ENCODE data around the gene TGFB1.
"Not testable (repeated sequence)": the region's sequence is repeated elsewhere in the genome, so short reads cannot be mapped to it uniquely, and the experiment has no call there.

Gene TGFB1

DNA sequence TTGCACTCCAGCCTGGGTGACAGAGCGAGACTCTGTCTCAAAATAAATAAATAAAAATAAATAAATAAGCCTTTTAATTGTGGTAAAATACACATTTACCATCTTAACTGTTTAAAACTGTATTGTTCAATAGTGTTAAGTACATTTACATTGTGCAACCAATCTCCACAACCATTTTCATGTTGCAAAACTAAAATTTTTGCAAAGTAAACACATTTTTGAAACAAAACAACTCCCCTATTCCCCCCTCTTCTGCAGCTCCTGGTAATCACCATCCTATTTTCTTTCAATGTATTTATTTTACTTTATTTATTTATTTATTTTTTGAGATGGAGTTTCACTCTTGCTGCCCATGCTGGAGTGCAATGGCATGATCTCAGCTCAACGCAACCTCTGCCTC is 16.0 kb upstream of the TGFB1 start:
- no peak for DNase-seq (ENCODE audit: low spot score)

- DNase-seq (ENCODE audit: low spot score) = no peak
These were observed 14.2 kb upstream of the TGFB1 start for GRCh38 chr19:41367848-41368301.

- DNase-seq (ENCODE audit: low spot score) = no peak
These were observed 12.4 kb upstream of the TGFB1 start for GRCh38 chr19:41366089-41366488.

- DNase-seq (ENCODE audit: low spot score) = no peak
These were observed 11.0 kb upstream of the TGFB1 start for GRCh38 chr19:41364524-41365391.

DNA sequence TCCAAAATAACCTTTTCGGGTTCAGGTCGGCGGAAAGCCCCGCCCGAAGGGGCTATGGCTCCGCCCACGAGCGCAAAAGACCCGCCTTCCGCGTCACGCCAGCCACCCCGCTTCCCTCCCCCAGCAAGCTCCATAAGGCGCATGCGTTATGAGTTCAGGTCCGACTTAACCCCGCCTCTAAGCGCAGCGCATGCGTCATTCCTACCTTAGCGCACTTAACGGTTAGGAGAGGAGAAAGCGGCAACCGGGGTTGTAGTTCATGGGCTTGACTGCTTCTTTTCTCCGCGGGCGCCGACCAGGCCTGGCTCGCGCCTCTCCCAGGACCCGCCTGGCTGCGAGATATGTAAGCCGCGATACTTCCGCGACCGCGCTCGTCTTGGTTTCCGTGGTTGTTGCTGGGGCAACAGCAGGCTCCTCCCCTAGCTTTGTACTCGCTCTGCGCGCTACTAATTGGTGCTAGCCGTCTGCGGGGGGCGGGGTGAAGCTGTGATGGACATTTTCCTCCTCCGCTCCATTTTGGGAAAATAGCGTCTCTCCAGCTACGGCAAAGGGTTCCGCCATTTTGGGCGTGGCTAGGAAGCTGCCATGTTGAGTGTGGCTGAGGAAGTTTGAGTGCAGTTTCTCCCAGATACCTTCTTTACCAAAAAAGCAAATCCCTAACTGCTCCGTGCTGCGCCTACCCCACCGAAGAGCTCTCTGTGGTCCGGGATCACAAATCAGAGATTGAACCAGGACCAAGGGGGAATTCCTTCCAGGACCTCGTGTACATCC is 10.2 kb upstream of the TGFB1 start, which contains the start of gene B9D2:
TSS of gene B9D2 (minus strand) at position 397 of the 771 bp plus-strand sequence. CDS start 630 bp downstream, outside the sequence.
- DNase-seq (ENCODE audit: low spot score) = peak; percentile 99

DNA sequence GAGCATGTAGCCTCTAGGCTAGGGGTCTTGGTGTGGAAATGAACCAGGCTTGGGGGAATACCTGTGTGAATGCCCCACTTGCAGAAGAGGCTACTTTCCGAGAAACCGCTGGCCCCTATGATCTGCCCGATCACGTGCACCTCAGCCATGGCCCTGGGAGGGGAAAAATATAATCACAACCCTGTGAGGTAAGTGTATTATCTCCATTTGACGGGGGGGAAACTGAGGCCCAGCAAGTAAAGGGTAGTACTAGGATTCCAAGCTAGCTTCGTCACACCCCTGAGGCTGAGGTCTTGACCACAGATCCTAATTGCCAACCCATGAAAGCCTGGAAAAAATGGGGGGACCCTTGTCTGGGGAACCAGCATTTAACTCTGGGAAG is 9.6 kb upstream of the TGFB1 start:
- no peak for DNase-seq (ENCODE audit: low spot score)

DNA sequence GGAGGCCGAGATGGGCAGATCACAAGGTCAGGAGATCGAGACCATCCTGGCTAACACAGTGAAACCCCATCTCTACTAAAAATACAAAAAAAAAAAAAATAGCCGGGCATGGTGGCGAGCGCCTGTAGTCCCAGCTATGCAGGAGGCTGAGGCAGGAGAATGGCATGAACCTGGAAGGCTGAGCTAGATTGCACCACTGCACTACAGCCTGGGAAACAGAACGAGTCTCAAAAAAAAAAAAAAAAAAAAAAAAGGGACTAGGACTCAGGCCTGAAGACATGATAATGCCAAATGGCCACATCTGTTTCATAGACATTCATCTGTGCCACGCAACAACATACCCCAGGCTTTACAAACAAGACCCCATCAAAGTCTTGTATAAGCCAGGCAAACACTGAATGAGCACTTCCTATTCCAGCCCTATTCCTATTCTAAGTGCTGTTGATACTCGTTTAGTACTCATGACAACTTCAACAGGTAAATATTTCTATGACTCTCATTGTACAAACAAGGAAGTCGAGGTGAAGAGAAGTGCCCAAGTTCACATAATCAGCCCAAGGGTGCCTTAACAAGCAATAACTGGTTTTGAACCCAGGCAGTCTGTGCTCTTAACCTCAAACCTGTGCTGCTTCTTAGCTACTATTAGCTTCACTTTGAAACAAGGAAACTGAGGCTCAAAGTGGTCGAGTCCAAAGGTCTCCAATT is 8.6 kb upstream of the TGFB1 start:
- no peak for DNase-seq (ENCODE audit: low spot score)

DNA sequence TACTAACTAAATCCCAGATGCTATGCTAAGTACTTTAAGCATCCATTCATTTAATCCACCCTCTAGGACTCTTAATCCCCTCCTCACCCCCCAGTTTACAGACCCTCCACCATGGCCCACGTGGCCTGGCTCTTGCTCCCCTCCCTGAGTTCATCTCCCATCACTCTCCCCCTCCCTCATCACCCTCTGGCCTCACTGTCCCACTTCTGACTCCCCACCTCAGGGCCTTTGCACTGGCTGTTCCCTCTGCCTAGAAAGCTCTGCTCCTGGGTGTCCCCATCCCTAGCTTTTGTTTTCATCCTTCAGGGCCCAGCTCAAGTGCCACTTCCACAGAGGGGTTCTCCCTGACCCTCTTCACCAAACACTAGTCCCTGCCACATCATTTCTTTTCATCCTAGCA is 6.0 kb upstream of the TGFB1 start:
- no peak for DNase-seq (ENCODE audit: low spot score)

DNA sequence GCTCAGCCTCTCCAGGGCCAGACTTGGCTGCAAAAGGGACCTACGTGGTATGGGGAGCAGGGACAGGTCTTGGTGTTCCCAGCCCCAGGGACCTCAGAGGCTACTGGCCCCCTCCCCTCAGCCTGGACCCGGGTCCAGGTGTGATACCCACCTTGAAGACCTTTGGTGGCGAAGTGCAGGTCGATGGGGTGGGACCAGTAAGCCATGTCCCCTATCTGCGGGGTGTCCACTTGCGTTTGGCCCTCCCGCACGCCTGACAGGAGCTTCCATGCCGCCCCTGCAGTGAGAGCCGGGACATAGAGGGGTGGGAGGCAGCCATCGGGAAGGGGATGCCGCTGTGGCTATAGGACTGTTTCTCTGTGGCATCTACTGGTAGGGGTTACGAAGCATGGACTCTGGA is 4.0 kb upstream of the TGFB1 start:
- no peak for DNase-seq (ENCODE audit: low spot score)

DNA sequence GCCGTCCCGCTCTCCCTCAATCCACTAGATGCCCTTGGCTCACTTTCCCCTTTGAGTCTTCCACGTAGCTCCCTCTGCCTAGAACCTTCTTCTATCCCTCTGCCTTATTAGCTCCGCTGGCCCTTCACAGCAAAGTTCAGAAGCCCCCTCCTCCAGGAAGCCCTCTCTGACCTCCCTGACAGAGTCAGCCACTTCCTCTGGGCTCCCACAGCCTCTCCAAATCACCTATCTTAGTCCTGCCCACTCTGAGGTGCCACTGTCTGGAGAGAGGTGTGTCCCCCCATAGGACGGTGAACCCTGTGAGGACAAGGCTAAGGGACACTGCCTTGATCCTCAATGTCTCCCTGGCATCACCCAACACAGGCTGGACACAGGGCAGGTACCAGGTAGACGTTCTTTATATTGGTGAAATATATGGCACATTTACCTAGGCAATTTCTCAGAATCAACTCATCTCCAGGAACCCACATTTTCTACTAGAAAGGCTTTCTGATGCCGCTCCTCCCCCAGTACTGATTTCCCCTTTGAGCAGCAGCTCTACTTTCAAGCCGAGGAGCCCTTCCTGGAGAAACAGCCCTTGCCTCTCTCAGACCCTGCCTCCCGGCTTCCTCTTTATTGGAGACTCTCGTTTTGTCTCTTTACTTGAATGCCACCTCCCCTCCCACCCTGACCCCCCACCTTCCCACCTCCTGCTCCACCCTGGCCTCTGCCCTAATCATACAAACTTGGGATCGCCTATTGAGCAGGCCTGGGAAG is 3.4 kb upstream of the TGFB1 start:
- no peak for DNase-seq (ENCODE audit: low spot score)

GRCh38 chr19:41355802-41356201 is 2.1 kb upstream of the TGFB1 start:
- no peak for DNase-seq (ENCODE audit: low spot score)

- DNase-seq (ENCODE audit: low spot score) = no peak
These were observed 1.3 kb upstream of the TGFB1 start for GRCh38 chr19:41355035-41355434.

DNA sequence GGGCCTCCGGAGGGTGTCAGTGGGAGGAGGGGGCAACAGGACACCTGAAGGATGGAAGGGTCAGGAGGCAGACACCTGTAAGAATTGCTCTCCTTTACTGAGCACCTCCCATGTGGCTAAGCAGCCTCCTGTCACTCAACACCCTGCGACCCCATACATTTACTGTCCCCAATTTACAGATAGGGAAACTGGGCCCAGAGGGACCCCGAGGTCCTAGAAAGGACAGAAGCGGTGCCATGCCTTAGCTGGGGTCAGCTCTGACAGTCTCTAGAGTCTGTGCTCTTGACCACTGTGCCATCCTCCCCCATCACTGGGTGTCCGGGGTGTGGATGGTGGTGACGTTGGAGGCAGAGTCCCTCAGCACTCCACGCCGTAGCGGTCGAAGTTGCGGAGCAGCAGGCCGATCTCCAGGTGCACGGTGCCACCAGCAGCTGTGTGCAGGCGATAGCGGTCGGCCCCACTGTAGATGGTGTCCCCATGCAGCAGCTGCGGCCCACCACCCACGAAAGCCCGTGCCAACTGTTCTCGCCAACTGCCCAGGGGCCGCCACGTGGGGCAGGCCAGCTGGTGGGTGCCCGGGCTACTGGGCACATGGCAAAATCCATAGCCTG is 726 bp upstream of the TGFB1 start:
- no peak for DNase-seq (ENCODE audit: low spot score)

- no peak for DNase-seq (ENCODE audit: low spot score)
These were observed 885 bp downstream of the TGFB1 start for GRCh38 chr19:41352609-41353465.

- no peak for DNase-seq (ENCODE audit: low spot score)
These were observed 1.5 kb downstream of the TGFB1 start for GRCh38 chr19:41352279-41352608.

- no peak for DNase-seq (ENCODE audit: low spot score)
These were observed 2.1 kb downstream of the TGFB1 start for GRCh38 chr19:41351339-41352245.

DNA sequence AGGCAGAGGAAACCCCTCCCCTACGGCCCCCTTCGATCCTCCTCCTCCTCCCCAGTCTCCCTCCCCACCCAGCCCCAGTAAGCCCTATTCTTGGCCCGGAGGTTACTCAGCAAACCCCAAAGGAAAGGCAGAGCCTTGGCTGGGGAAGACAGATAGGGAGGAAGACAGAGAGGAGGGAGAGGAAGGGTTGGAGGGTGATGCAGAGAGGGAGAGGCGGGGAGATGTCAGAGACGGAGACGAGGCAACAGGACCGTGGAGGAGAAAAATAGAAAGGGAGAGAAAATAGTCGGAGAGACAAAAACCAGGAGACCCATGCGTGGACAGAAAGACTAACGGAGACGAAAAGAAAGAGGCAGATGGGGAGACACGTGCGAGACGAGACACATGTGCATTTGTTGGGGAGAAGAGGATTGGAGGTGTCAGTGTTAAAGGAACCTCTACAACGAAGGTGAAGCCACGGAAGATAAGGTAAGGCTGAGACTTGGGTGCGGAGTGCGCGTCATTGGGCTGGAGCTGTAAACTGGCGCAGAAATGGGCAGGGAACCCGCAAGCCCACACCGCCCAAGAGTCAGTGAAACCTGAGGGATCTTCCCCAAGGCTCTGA is 2.9 kb downstream of the TGFB1 start:
- no peak for DNase-seq (ENCODE audit: low spot score)

DNA sequence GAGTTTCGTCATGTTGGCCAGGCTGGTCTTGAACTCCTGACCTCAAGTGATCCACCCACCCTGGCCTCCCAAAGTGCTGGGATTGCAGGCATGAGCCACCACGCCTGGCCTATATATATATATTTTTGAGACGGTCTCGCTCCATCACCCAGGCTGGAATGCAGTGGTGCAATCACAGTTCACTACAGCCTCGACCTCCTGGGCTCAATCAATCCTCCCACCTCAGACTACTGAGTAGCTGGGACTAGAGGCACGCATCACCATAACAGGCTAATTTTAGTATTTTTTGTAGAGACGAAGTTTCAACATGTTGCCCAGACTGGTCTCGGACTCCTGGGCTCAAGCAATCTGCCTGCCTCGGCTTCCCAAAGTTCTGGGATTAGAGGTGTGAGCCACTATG is 6.8 kb downstream of the TGFB1 start:
- not testable (repeated sequence) for DNase-seq (ENCODE audit: low spot score)

- DNase-seq (ENCODE audit: low spot score) = no peak
These were observed 9.6 kb downstream of the TGFB1 start for GRCh38 chr19:41344162-41344561.
